ENCODE data around the gene PALD1. TPM values are rescaled to one million over a fixed set of nuclear protein-coding genes. Genes with fewer than 3 reads are reported as not detected.

The PALD1 gene
- total RNA-seq, 1 donor from 2014 or later, result 9.6 TPM

DNA sequence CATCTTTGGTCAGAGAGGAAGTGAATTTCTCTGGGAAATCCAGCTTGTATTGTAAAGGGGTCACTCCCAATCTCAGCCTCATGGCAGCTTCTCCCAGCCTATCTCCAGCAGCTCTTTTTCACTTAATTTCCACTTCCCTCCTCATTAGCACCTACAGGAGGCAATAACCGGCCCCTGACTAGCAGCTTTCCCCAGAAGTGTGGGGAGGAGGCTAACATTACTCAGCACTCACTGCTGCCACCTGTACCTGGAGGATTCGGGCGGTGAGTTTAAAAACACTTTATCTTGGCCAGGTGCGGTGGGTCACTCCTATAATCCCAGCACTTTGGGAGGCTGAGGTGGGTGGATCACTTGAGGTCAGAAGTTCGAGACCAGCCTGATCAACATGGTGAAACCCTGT lies 40.8 kb upstream of the PALD1 start:
- peaks cover 15% of the 10 kb centered on the region for H3F3A ChIP-seq (ENCODE audit: low read depth)
- Mint-ChIP-seq H3K27me3 (ENCODE audit: insufficient read depth, low read depth) (peaks cover 35% of the 10 kb centered on the region), H3K36me3 (peaks cover 7% of the 10 kb centered on the region), H3K27ac (no peak overlapping the region), H3K4me3 (no peak overlapping the region), H3K9me3 (no peaks in the 10 kb centered on the region), H3K4me1 (peaks cover 13% of the 10 kb centered on the region)
- H2AFZ ChIP-seq (replicated peaks), result no peak overlapping the region
- H3K79me2 ChIP-seq (ENCODE audit: low read depth), result no peaks in the 10 kb centered on the region
- peaks cover 56% of the 10 kb centered on the region for H3K27me3 ChIP-seq
- no peak for TF ChIP-seq EZH2phosphoT487 (IDR thresholded peaks at IDR 0.05)
- TF ChIP-seq, protein P1, sequence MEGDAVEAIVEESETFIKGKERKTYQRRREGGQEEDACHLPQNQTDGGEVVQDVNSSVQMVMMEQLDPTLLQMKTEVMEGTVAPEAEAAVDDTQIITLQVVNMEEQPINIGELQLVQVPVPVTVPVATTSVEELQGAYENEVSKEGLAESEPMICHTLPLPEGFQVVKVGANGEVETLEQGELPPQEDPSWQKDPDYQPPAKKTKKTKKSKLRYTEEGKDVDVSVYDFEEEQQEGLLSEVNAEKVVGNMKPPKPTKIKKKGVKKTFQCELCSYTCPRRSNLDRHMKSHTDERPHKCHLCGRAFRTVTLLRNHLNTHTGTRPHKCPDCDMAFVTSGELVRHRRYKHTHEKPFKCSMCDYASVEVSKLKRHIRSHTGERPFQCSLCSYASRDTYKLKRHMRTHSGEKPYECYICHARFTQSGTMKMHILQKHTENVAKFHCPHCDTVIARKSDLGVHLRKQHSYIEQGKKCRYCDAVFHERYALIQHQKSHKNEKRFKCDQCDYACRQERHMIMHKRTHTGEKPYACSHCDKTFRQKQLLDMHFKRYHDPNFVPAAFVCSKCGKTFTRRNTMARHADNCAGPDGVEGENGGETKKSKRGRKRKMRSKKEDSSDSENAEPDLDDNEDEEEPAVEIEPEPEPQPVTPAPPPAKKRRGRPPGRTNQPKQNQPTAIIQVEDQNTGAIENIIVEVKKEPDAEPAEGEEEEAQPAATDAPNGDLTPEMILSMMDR (IDR thresholded peaks at IDR 0.05), result no peak
- H3K4me1 ChIP-seq, result peaks cover 12% of the 10 kb centered on the region
- H3K4me2 ChIP-seq, result no peak overlapping the region
- H3K36me3 ChIP-seq, result no peaks in the 10 kb centered on the region
- no peak overlapping the region for H3K4me3 ChIP-seq
- DNase-seq (ENCODE audit: low spot score), result no peak
- no peaks in the 10 kb centered on the region for H3K9me3 ChIP-seq (ENCODE audit: low read depth)
- no peak overlapping the region for H3K27ac ChIP-seq
- H4K20me1 ChIP-seq (ENCODE audit: low read depth), result peaks cover 61% of the 10 kb centered on the region
- no peak overlapping the region for H3K9ac ChIP-seq

DNA sequence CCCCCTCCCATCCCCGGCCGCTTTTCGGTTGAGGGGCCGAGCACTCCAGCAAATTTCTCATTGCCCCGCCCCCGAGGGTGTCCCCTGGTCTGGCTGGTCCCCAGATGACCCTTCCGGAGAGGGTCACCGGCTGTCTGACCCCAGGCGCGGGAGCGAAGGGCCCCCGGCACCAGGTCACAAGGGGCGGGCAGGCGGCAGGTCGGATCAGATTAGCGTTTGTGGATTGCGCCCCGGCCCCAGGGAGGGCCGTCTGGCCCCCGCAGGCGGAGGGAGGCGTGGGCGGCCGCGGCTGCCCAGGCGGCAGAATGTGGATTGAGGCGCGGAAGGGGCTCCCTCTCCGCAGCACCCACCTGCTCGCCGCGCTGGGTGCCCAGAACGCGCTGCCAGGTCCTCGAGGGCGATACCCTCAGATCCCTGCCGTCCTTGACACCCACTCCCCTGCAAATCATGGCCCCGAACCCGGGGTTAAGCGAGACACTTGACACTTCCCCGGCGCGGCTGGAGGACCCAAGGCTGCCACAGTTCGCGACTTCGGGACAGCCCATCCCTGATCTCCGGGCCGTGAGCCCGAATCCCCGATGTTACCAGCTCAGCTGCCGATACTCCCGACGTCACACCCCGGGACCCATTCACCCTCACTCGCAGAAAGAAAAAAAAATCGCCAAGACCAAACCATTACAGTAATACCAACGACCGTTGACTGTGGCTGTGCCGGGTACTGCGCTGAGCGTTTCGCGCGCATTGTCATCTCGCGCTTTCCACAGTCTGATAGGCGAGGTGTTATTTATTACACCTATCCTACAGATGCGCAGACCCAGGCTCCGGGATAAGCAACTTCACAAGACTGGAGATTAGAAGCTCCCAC lies 38.0 kb upstream of the PALD1 start:
- Histone ChIP-seq H4K20me1 (ENCODE audit: low read depth) (peaks cover 41% of the 10 kb centered on the region), H2AFZ (replicated peaks) (no peak overlapping the region), H3K4me3 (peak overlapping the region; percentile 37), H3F3A (ENCODE audit: low read depth) (peaks cover 16% of the 10 kb centered on the region), H3K9me3 (ENCODE audit: low read depth) (no peaks in the 10 kb centered on the region), H3K9ac (no peak overlapping the region), H3K4me2 (peak overlapping the region; percentile 68), H3K27me3 (peaks cover 80% of the 10 kb centered on the region), H3K79me2 (ENCODE audit: low read depth) (no peaks in the 10 kb centered on the region), H3K36me3 (no peaks in the 10 kb centered on the region), H3K27ac (no peak overlapping the region), H3K4me1 (peaks cover 12% of the 10 kb centered on the region)
- peak; percentile 61 for DNase-seq (ENCODE audit: low spot score)
- Mint-ChIP-seq H3K27me3 (ENCODE audit: insufficient read depth, low read depth) (peaks cover 43% of the 10 kb centered on the region), H3K4me1 (peaks cover 13% of the 10 kb centered on the region), H3K9me3 (no peaks in the 10 kb centered on the region), H3K27ac (no peak overlapping the region), H3K4me3 (peak overlapping the region; percentile 69), H3K36me3 (peaks cover 5% of the 10 kb centered on the region)
- TF ChIP-seq, protein P1 (IDR thresholded peaks at IDR 0.05), result no peak
- TF ChIP-seq EZH2 (IDR thresholded peaks at IDR 0.05), result peak; percentile 89

DNA sequence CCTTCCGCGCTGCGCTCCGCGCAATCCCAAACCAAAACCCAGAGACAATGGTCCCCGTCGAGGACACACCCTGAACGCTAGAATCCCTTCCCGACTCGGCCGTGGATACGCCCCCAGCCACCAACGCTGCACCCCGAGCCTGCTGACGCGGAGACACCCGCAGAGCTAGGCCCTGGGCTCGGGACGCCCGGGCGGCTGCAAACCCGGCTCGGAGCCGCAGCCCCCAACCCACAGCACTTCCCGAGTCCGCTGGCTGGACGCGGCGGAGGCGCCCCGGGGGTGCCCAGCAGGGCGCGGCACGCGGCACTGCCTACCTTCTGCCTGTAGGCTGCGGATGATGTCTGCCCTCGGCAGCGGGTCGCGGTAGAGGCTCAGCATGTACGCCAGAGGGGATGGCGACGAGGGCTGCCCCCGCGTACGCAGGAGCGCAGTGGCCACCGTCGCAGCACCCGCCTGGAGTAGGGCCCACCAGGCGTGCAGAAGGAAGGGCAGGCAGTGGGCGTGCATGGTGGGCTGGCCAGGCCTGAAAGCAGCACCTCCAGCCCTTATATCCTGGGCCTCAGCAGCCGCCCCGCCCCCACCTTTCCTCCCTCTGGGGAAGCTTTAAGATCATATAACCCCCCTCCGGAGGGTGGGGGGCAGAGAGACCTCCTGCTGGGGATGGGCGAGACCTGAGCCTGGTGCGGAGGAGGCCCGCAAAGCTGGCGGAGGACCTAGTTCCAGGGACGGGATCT lies 37.2 kb upstream of the PALD1 start, which contains the start of gene NODAL:
Gene NODAL (minus strand): TSS at position 521 of the 734 bp plus-strand sequence. CDS start 14 bp downstream, at position 507.
- peak; percentile 92 for TF ChIP-seq EZH2phosphoT487 (IDR thresholded peaks at IDR 0.05)
- TF ChIP-seq, protein P1 (IDR thresholded peaks at IDR 0.05), result no peak
- TF ChIP-seq EZH2 (IDR thresholded peaks at IDR 0.05), result peak; percentile 85
- no peak within 1 kb of the TSS for H3K9ac ChIP-seq
- Mint-ChIP-seq H3K27me3 (ENCODE audit: insufficient read depth, low read depth) (peaks cover 43% of the 10 kb centered on the region), H3K4me3 (peak within 1 kb of the TSS; percentile 70), H3K9me3 (no peaks in the 10 kb centered on the region), H3K4me1 (peaks cover 13% of the 10 kb centered on the region), H3K27ac (no peak within 1 kb of the TSS), H3K36me3 (peaks cover 3% of the 10 kb centered on the region)
- peaks cover 16% of the 10 kb centered on the region for H3F3A ChIP-seq (ENCODE audit: low read depth)
- peaks cover 12% of the 10 kb centered on the region for H3K4me1 ChIP-seq
- no peaks in the 10 kb centered on the region for H3K9me3 ChIP-seq (ENCODE audit: low read depth)
- H4K20me1 ChIP-seq (ENCODE audit: low read depth), result peaks cover 38% of the 10 kb centered on the region
- H3K27ac ChIP-seq, result no peak within 1 kb of the TSS
- peak within 1 kb of the TSS; percentile 68 for H3K4me2 ChIP-seq
- H3K27me3 ChIP-seq, result peaks cover 88% of the 10 kb centered on the region
- DNase-seq (ENCODE audit: low spot score), result peak; percentile 44
- no peaks in the 10 kb centered on the region for H3K36me3 ChIP-seq
- peak within 1 kb of the TSS; percentile 37 for H3K4me3 ChIP-seq
- no peaks in the 10 kb centered on the region for H3K79me2 ChIP-seq (ENCODE audit: low read depth)
- H2AFZ ChIP-seq (replicated peaks), result no peak within 1 kb of the TSS

Measured in neural progenitor cell (in vitro differentiated cells).